GM20431 (cell line): Measurements from ENCODE around the gene TLR1.

Experiments
- in situ Hi-C: fragments of 300-500 bp; cut with MseI, MboI; formaldehyde crosslinking; loops from one replicate; pipeline ENCODE4 v1.15.0; 2020; ENCODE audit warnings: low sequenced_read_pairs; ENCODE audit not compliant: unreplicated experiment

The TLR1 gene

GRCh38 chr4:38804654-38805295 is at the start of gene TLR1:
TSS of gene TLR1 (minus strand) at chr4:38804791. CDS start at chr4:38798831, 5,960 bp downstream.
- in situ Hi-C loops, result no loop called here

DNA sequence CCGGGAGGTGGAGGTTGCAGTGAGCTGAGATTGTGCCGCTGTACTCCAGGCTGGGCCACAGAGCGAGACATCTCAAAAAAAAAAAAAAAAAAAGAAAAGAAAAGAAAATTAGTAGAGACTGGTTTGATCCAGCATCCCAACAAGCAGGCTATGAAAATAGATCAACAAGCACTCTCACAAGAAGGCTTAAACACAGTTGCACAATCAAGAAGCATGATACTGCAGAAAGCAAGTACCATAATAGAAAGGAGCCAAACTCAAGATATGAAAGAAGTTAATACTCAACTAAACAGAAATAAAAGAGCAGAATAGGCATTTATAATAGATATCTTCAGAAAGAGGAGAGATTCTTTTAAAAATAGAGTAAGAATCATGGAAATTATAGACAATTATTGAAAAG is 41.4 kb upstream of the TLR1 start:
- in situ Hi-C loops, result no loop called here

DNA sequence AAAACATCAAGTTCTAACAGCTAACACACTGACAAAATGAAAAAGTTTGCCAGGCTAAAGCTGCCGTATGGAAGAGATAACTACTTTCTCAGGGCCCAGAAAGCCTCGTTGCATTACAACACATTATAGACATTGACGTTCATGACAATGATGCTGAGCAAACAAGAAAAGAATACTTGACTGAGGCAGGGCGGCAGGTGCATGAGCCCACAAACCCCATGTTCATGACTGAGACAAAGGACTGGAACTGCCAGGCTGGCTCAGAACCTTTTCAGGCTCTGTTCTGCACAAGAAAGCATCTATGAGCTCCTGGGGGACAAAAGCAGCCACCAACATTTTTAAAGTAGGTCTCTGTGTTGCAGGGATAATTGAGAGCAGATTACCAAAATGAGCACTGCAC is 38.4 kb upstream of the TLR1 start:
- in situ Hi-C loops, result no loop called here

DNA sequence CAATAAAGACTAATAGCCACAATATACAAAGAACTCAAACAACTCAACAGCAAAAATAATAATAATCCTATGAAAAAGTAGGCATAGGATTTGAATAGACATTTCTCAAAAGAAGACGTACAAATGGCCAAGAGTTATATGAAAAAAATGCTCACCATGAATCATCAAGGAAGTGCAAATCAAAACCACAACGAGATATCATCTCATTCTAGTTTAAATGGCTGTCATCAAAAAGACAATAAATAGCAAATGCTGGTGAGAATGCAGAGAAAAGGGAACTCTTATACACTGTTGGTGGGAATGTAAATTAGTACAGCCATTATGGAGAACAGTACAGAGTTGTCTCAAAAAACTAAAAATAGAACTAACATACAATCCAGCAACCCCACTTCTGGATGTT is 33.3 kb upstream of the TLR1 start:
- in situ Hi-C loops, result no loop called here

- in situ Hi-C loops, result no loop called here
Observed at GRCh38 chr4:38837334-38837733, 32.7 kb upstream of the TLR1 start.

- in situ Hi-C loops, result no loop called here
Observed at GRCh38 chr4:38834570-38834969, 30.0 kb upstream of the TLR1 start.

- in situ Hi-C loops, result no loop called here
Observed at GRCh38 chr4:38832624-38833528, 28.3 kb upstream of the TLR1 start.

DNA sequence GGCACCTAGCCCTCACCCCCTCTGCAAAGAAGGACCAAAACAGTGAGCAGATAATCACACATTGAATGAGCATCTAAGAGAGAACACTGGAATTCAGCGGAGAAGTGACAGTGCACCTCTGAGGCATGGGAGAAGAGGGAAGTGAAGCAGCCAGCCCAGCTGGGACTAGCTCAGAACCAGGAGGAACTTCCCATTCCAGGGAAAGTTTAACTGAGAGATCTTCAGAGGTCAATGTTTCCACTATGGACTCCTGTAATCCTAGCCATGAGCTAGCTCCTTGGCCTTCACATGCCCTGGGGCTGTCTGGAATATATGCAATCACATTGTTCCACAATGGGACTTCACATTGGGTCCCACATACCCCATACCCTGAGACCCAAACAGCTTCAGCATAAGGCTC is 27.6 kb upstream of the TLR1 start:
- in situ Hi-C loops, result no loop called here

DNA sequence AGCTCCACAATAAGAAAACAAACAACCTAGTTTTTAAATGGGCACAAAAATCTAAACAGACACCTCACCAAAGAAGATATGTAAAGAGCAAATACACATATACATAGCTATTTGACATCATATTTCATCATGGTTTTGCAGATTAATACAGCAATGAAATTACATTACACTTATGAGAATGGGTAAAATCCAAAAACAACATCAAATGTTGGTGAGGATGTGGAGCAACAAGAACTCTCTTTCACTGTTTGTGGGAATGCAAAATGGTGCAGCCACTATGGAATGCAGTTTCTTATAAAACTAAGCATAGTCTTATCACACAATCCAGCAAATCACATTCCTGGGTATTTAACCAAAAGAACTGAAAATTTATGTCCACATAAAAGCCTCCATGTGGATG is 27.1 kb upstream of the TLR1 start:
- in situ Hi-C loops, result no loop called here

GRCh38 chr4:38829237-38829636 is 24.6 kb upstream of the TLR1 start:
- in situ Hi-C loops, result no loop called here

GRCh38 chr4:38823766-38824165 is 19.2 kb upstream of the TLR1 start:
- in situ Hi-C loops, result no loop called here

- in situ Hi-C loops, result no loop called here
Observed at GRCh38 chr4:38822748-38823303, 18.2 kb upstream of the TLR1 start.

DNA sequence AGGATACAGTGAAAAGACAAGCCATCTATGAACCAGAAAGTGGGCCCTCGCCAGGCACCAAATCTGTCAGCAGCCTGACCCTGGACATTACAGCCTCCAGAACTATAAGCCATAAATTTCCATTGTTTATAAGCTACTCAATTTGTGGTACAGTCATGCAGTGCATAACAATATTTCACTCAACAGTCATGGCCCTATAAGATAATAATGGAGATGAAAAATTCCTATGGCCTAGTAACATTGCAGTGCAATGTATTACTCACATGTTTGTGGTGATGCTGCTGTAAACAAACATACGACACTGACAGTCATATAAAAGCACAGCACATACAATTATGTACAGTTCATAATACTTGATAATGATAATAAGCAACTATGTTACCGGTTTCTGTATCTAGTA is 17.1 kb upstream of the TLR1 start:
- in situ Hi-C loops, result no loop called here

GRCh38 chr4:38820329-38821061 is 15.9 kb upstream of the TLR1 start:
- in situ Hi-C loops, result no loop called here

GRCh38 chr4:38819569-38819968 is 15.0 kb upstream of the TLR1 start:
- in situ Hi-C loops, result no loop called here

DNA sequence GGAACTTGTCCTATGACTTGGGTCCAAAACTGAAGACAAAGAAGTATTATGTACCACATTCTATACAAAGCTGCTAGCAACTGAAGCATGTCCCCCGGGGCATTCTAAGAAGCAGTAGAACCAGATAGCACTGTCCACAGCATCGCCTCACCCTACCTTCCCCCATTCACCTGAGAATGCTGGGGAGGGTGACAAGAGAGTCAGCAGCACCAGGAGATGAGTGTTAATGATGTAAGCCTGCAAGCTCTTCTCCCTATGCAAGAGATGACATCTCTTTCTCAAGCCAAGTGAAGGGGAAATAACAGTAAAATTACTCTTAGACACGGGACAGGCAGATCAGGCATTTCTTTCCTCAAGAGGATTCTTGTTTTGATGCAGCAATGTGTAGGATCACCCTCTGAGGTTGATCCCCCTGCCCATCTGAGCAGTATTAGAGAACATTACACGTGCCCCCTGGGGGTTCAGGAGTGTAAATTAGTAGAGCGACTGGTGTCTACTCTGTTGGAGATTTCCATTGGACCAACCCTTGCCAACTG is 13.9 kb upstream of the TLR1 start:
- in situ Hi-C loops, result no loop called here

- in situ Hi-C loops, result no loop called here
Observed at GRCh38 chr4:38815885-38816782, 11.5 kb upstream of the TLR1 start.

- in situ Hi-C loops, result no loop called here
Observed at GRCh38 chr4:38814386-38814785, 9.8 kb upstream of the TLR1 start.

- in situ Hi-C loops, result no loop called here
Observed at GRCh38 chr4:38811297-38811696, 6.7 kb upstream of the TLR1 start.
